Liver (tissue), 3 donors: ENCODE results near the gene NTNG1.

Experiments used
- FOXA1 ChIP-seq: IDR thresholded peaks from 2 replicates; pipeline ENCODE4 v1.6.1; 2016; ENCODE audit warnings: antibody characterized with exemption
- GABPA ChIP-seq, 2 donors: IDR thresholded peaks in 1 of 2; conservative IDR thresholded peaks in 1 of 2; 2 replicates each; pipeline ENCODE4 v1.6.1; 2016; ENCODE audit warnings: antibody characterized with exemption in 2 of 2, mild to moderate bottlenecking in 1 of 2, moderate library complexity in 1 of 2
- HNF4G ChIP-seq: IDR thresholded peaks from 2 replicates; pipeline ENCODE4 v1.6.1; 2016; ENCODE audit warnings: antibody characterized with exemption
- JUND ChIP-seq, 2 donors: IDR thresholded peaks; 2 replicates each; pipeline ENCODE4 v1.6.1; 2016; ENCODE audit warnings: antibody characterized with exemption in 2 of 2
- RAD21 ChIP-seq, 2 donors: IDR thresholded peaks; 2 replicates each; pipeline ENCODE4 v1.6.1; 2016; ENCODE audit warnings: antibody characterized with exemption in 2 of 2, mild to moderate bottlenecking in 2 of 2
- REST ChIP-seq: IDR thresholded peaks from 2 replicates; pipeline ENCODE4 v1.6.1; 2016; ENCODE audit warnings: antibody characterized with exemption, mild to moderate bottlenecking
- RXRA ChIP-seq, 2 donors: IDR thresholded peaks; 2 replicates each; pipeline ENCODE4 v1.6.1; 2017 to 2018; ENCODE audit warnings: antibody characterized with exemption in 2 of 2, mild to moderate bottlenecking in 1 of 2
- TAF1 ChIP-seq: conservative IDR thresholded peaks from 2 replicates; pipeline ENCODE4 v1.6.1; 2016; ENCODE audit warnings: antibody characterized with exemption, mild to moderate bottlenecking
- YY1 ChIP-seq: IDR thresholded peaks from 2 replicates; pipeline ENCODE4 v1.6.1; 2016; ENCODE audit warnings: antibody characterized with exemption, mild to moderate bottlenecking
- TF ChIP-seq, protein P1 (sequence below): fragments of 150-350 bp; IDR thresholded peaks from 2 replicates; pipeline ENCODE4 v1.5.1; 2017; ENCODE audit warnings: improper control_type of control experiment, low read depth, low read length; ENCODE audit not compliant: missing input control
- TF ChIP-seq, protein P2 (sequence below): IDR thresholded peaks from 2 replicates; pipeline ENCODE4 v1.6.1; 2016; ENCODE audit warnings: antibody characterized with exemption
- donor health status: healthy.
- donor health status: healthy.

DNA sequence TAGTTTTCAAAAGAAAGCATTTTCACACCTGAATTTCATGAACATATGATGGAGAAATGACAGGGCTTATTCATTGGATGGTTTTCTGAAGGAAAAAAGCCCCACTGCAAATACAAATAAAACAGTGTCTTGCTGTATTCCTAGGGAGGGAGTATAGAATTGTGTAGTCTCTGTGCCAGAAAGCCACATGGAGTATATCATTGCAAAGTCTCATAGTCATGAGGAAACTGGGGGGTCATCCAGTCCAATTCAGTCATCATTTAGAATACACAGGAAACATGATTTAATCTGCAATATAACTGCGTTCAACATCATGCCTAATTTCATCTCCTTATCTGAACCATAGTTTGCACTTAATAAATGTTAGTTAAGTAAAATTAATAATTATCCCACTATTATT is 222.3 kb downstream of the NTNG1 start:
- TF ChIP-seq, protein P1, sequence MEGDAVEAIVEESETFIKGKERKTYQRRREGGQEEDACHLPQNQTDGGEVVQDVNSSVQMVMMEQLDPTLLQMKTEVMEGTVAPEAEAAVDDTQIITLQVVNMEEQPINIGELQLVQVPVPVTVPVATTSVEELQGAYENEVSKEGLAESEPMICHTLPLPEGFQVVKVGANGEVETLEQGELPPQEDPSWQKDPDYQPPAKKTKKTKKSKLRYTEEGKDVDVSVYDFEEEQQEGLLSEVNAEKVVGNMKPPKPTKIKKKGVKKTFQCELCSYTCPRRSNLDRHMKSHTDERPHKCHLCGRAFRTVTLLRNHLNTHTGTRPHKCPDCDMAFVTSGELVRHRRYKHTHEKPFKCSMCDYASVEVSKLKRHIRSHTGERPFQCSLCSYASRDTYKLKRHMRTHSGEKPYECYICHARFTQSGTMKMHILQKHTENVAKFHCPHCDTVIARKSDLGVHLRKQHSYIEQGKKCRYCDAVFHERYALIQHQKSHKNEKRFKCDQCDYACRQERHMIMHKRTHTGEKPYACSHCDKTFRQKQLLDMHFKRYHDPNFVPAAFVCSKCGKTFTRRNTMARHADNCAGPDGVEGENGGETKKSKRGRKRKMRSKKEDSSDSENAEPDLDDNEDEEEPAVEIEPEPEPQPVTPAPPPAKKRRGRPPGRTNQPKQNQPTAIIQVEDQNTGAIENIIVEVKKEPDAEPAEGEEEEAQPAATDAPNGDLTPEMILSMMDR = no peak
- TF ChIP-seq TAF1 (no peak), YY1 (no peak), HNF4G (no peak), REST (no peak), RXRA (IDR thresholded peaks at IDR 0.05) (no peak), GABPA (IDR thresholded peaks at IDR 0.05 in 1 of 2, conservative IDR thresholded peaks at IDR 0.05 in 1 of 2) (no peak), RAD21 (IDR thresholded peaks at IDR 0.05) (no peak), JUND (IDR thresholded peaks at IDR 0.05) (no peak), FOXA1 (no peak)
- TF ChIP-seq, protein P2, sequence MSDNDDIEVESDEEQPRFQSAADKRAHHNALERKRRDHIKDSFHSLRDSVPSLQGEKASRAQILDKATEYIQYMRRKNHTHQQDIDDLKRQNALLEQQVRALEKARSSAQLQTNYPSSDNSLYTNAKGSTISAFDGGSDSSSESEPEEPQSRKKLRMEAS = no peak
